H9 (cell line): ENCODE results near the gene FBP2. TPM values are rescaled to one million over a fixed set of nuclear protein-coding genes. Genes with fewer than 3 reads are reported as not detected.

Source experiments
- DNase-seq: peaks from one replicate; pipeline ENCODE4 v3.0.0-alpha.2; 2017
- H2AFZ ChIP-seq: one replicate; pipeline ENCODE4 v1.6.1; 2013; ENCODE audit warnings: mild to moderate bottlenecking, low read length, control low read depth, moderate library complexity
- H2AK5ac ChIP-seq: 2 replicates; pipeline ENCODE4 v1.6.1; 2013; ENCODE audit warnings: low read length, control low read depth, mixed read lengths; ENCODE audit not compliant: insufficient read length
- H2BK120ac ChIP-seq: one replicate; pipeline ENCODE4 v1.6.1; 2013; ENCODE audit warnings: low read depth, mild to moderate bottlenecking, low read length, control low read depth, inconsistent platforms; ENCODE audit not compliant: poor library complexity, severe bottlenecking
- H2BK12ac ChIP-seq: 2 replicates; pipeline ENCODE4 v1.6.1; 2013; ENCODE audit warnings: low read length, control low read depth, mixed read lengths, low read depth; ENCODE audit not compliant: insufficient read length
- H2BK15ac ChIP-seq: 2 replicates; pipeline ENCODE4 v1.6.1; 2013; ENCODE audit warnings: low read depth, low read length, control low read depth
- H2BK20ac ChIP-seq: one replicate; pipeline ENCODE4 v1.6.1; 2013; ENCODE audit warnings: low read depth, mild to moderate bottlenecking, low read length, control low read depth, inconsistent platforms; ENCODE audit not compliant: poor library complexity, severe bottlenecking
- H2BK5ac ChIP-seq: 2 replicates; pipeline ENCODE4 v1.6.1; 2013; ENCODE audit warnings: low read length, control low read depth, mixed read lengths; ENCODE audit not compliant: insufficient read length
- H3K14ac ChIP-seq: 2 replicates; pipeline ENCODE4 v1.6.1; 2013; ENCODE audit warnings: low read length, control low read depth; ENCODE audit not compliant: insufficient read depth
- H3K18ac ChIP-seq: 2 replicates; pipeline ENCODE4 v1.6.1; 2013; ENCODE audit warnings: low read depth, mild to moderate bottlenecking, mixed read lengths, low read length, control low read depth; ENCODE audit not compliant: insufficient read length
- H3K23ac ChIP-seq: 2 replicates; pipeline ENCODE4 v1.6.1; 2013; ENCODE audit warnings: low read length, control low read depth, mixed read lengths, low read depth; ENCODE audit not compliant: insufficient read length
- H3K23me2 ChIP-seq: 2 replicates; pipeline ENCODE4 v1.6.1; 2013; ENCODE audit warnings: low read depth, mild to moderate bottlenecking, mixed read lengths, low read length, control low read depth; ENCODE audit not compliant: insufficient read length, poor library complexity, severe bottlenecking
- H3K27ac ChIP-seq: 2 replicates; pipeline ENCODE4 v1.5.1; 2013; ENCODE audit warnings: low read length, control low read depth, mixed read lengths, low read depth; ENCODE audit not compliant: insufficient read length
- H3K27me3 ChIP-seq: 2 replicates; pipeline ENCODE4 v1.6.1; 2013; ENCODE audit warnings: low read length, control low read depth, inconsistent platforms; ENCODE audit not compliant: insufficient read depth
- H3K4ac ChIP-seq: 2 replicates; pipeline ENCODE4 v1.6.1; 2013; ENCODE audit warnings: low read depth, mild to moderate bottlenecking, control low read depth, inconsistent platforms, low read length, moderate library complexity
- H3K4me1 ChIP-seq: 2 replicates; pipeline ENCODE4 v1.6.1; 2013; ENCODE audit warnings: low read length, control low read depth, inconsistent platforms; ENCODE audit not compliant: insufficient read depth
- H3K4me2 ChIP-seq: 2 replicates; pipeline ENCODE4 v1.6.1; 2013; ENCODE audit warnings: low read length, control low read depth, mixed read lengths; ENCODE audit not compliant: insufficient read length, insufficient read depth
- H3K56ac ChIP-seq: 2 replicates; pipeline ENCODE4 v1.6.1; 2013; ENCODE audit warnings: low read depth, mild to moderate bottlenecking, mixed read lengths, low read length, control low read depth; ENCODE audit not compliant: insufficient read length
- H3K79me1 ChIP-seq: 2 replicates; pipeline ENCODE4 v1.6.1; 2013; ENCODE audit warnings: low read depth, mild to moderate bottlenecking, moderate library complexity, low read length, control low read depth, inconsistent platforms; ENCODE audit not compliant: insufficient read depth, poor library complexity, severe bottlenecking
- H3K79me2 ChIP-seq: 2 replicates; pipeline ENCODE4 v1.6.1; 2013; ENCODE audit warnings: low read length, control low read depth, inconsistent platforms; ENCODE audit not compliant: insufficient read depth
- H3K9ac ChIP-seq: 2 replicates; pipeline ENCODE4 v1.6.1; 2013; ENCODE audit warnings: low read length, control low read depth, mixed read lengths; ENCODE audit not compliant: insufficient read length; ENCODE audit errors: extremely low read depth
- H3K9me3 ChIP-seq: one replicate; pipeline ENCODE4 v1.6.1; 2013; ENCODE audit warnings: low read depth, low read length, inconsistent platforms; ENCODE audit not compliant: control insufficient read depth
- H3T11ph ChIP-seq: one replicate; pipeline ENCODE4 v1.6.1; 2013; ENCODE audit warnings: mild to moderate bottlenecking, low read length, control low read depth, inconsistent platforms
- H4K20me1 ChIP-seq: one replicate; pipeline ENCODE4 v1.6.1; 2013; ENCODE audit not compliant: control insufficient read depth, insufficient read length, insufficient read depth
- H4K5ac ChIP-seq: 2 replicates; pipeline ENCODE4 v1.6.1; 2013; ENCODE audit warnings: low read depth, mild to moderate bottlenecking, mixed read lengths, low read length, control low read depth; ENCODE audit not compliant: insufficient read length
- H4K8ac ChIP-seq: replicated peaks from 2 replicates; pipeline ENCODE4 v1.6.1; 2013; ENCODE audit warnings: low read length, control low read depth, mixed read lengths, low read depth; ENCODE audit not compliant: insufficient read length
- H4K91ac ChIP-seq: 2 replicates; pipeline ENCODE4 v1.6.1; 2013; ENCODE audit warnings: low read depth, mild to moderate bottlenecking, moderate library complexity, mixed read lengths, low read length, control low read depth; ENCODE audit not compliant: insufficient read length
- H3K27ac Mint-ChIP-seq, 3 experiments: 2 replicates in 2 of 3; 3 replicates in 1 of 3; pipeline ENCODE4 v1.8.0; 2020 to 2021; ENCODE audit warnings: mixed read lengths in 3 of 3, mild to moderate bottlenecking in 1 of 3, moderate library complexity in 1 of 3
- H3K27me3 Mint-ChIP-seq: 2 replicates; pipeline ENCODE4 v1.8.0; 2021; ENCODE audit warnings: low read depth, mild to moderate bottlenecking, moderate library complexity, mixed read lengths
- H3K36me3 Mint-ChIP-seq, 3 experiments: 2 replicates in 2 of 3; 3 replicates in 1 of 3; pipeline ENCODE4 v1.8.0; 2020 to 2021; ENCODE audit warnings: low read depth in 3 of 3, mixed read lengths in 3 of 3; ENCODE audit not compliant: insufficient read depth in 1 of 3
- H3K4me1 Mint-ChIP-seq, 2 experiments: 2 replicates each; pipeline ENCODE4 v1.8.0; 2020; ENCODE audit warnings: mixed read lengths in 2 of 2
- H3K4me3 Mint-ChIP-seq, 2 experiments: 2 replicates in 1 of 2; 3 replicates in 1 of 2; pipeline ENCODE4 v1.8.0; 2020 to 2021; ENCODE audit warnings: mild to moderate bottlenecking in 2 of 2, mixed read lengths in 2 of 2, moderate library complexity in 1 of 2
- H3K9me3 Mint-ChIP-seq, 2 experiments: 2 replicates in 1 of 2; 3 replicates in 1 of 2; pipeline ENCODE4 v1.8.0; 2020; ENCODE audit warnings: mild to moderate bottlenecking in 2 of 2, mixed read lengths in 2 of 2, moderate library complexity in 1 of 2
- CTCF ChIP-seq: fragments of 200-600 bp; sonication (generic); conservative IDR thresholded peaks from 3 replicates; pipeline ENCODE4 v1.8.0; 2021; ENCODE audit warnings: antibody characterized with exemption, mild to moderate bottlenecking
- WGBS: extraction: QIAGEN DNeasy Blood & Tissue Kit; methylation state at CpG from one replicate; pipeline ENCODE4 v1.1.7; 2013; ENCODE audit warnings: missing lambda C conversion rate, low lambda C conversion rate, mixed read lengths; ENCODE audit not compliant: insufficient read length; ENCODE audit errors: extremely low coverage; 5-methylcytosine and 5-hydroxymethylcytosine counted together
- total RNA-seq: library from RNA; stranded (reverse); gene quantifications from 2 replicates; pipeline ENCODE4 v1.2.1, GENCODE V29; 2021

Gene FBP2
- total RNA-seq, 1 experiment from 2014 or later = not detected

GRCh38 chr9:94553029-94553938 lies 40.3 kb downstream of the FBP2 start:
- H3K27me3 ChIP-seq = no peaks in the 10 kb centered on the region
- H2BK20ac ChIP-seq = no peak overlapping the region
- peaks cover 8% of the 10 kb centered on the region for H3K23me2 ChIP-seq
- H3K23ac ChIP-seq = no peak overlapping the region
- H3T11ph ChIP-seq = no peak overlapping the region
- H3K9me3 Mint-ChIP-seq = peaks cover 7% of the 10 kb centered on the region in 2 experiments; a peak in 2 of 5 replicates
- peaks cover 8 to 12% (median 9%) of the 10 kb centered on the region in 3 experiments for H3K36me3 Mint-ChIP-seq
- no peak overlapping the region for H3K14ac ChIP-seq
- H3K4me2 ChIP-seq = peak overlapping the region; percentile 37
- no peaks in the 10 kb centered on the region for H4K20me1 ChIP-seq
- H3K27me3 Mint-ChIP-seq = no peaks in the 10 kb centered on the region; the same call in none of the 2 replicates
- no peak overlapping the region for H4K5ac ChIP-seq
- TF ChIP-seq CTCF = 0 out of 3 replicates have a peak, but pooled peaks have one; percentile 26
- no peak overlapping the region for H2BK120ac ChIP-seq
- no peak overlapping the region for H2BK12ac ChIP-seq
- H2BK5ac ChIP-seq = no peak overlapping the region
- H3K4me1 ChIP-seq = no peaks in the 10 kb centered on the region
- no peak overlapping the region for H3K27ac Mint-ChIP-seq
- no peaks in the 10 kb centered on the region for H3K79me2 ChIP-seq
- H3K4ac ChIP-seq = no peak overlapping the region
- no peak overlapping the region for H3K9ac ChIP-seq
- no peaks in the 10 kb centered on the region for H3K79me1 ChIP-seq
- no peak overlapping the region for H4K91ac ChIP-seq
- peak overlapping the region in 1 of 2 experiments; percentile 29; a peak in 3 of 5 replicates for H3K4me3 Mint-ChIP-seq
- H3K9me3 ChIP-seq = no peaks in the 10 kb centered on the region
- no peak overlapping the region for H2AFZ ChIP-seq
- H3K27ac ChIP-seq = no peak overlapping the region
- WGBS = no CpG with 5 or more reads among the region's 29 CpGs
- H3K18ac ChIP-seq = no peak overlapping the region
- H3K56ac ChIP-seq = no peak overlapping the region
- no peak overlapping the region for H2AK5ac ChIP-seq
- peak; percentile 64 for DNase-seq
- peaks cover 4 to 12% of the 10 kb centered on the region in 2 experiments; a peak in 3 of 4 replicates for H3K4me1 Mint-ChIP-seq
- no peak overlapping the region for H2BK15ac ChIP-seq
- no peak overlapping the region for H4K8ac ChIP-seq
